Body of pancreas (tissue), 4 donors: ENCODE data around the gene HECTD2. TPM values are rescaled to one million over a fixed set of nuclear protein-coding genes. Genes with fewer than 3 reads are reported as not detected.
"Not testable (repeated sequence)": the region's sequence is repeated elsewhere in the genome, so short reads cannot be mapped to it uniquely, and the experiment has no call there.

ENCODE experiments used
- ATAC-seq: fragments of 150-250 bp; one replicate; pipeline ENCODE4 v1.9.1; 2016
- DNase-seq, 4 donors: peaks; one replicate each; pipeline ENCODE4 v3.0.0-alpha.2; 2019
- H3K27ac ChIP-seq, 4 donors: fragments of 200-600 bp; sonication (generic); 1 replicate in 3 of 4; 2 replicates in 1 of 4; pipeline versions ENCODE4 v1.5.1 to v1.6.1; 2016 to 2019; ENCODE audit warnings: mild to moderate bottlenecking in 1 of 4, mixed read lengths in 1 of 4, moderate library complexity in 1 of 4
- H3K27me3 ChIP-seq, 2 donors: fragments of 200-600 bp; sonication (generic); one replicate each; pipeline ENCODE4 v1.6.0; 2016; ENCODE audit warnings: mild to moderate bottlenecking in 1 of 2
- H3K36me3 ChIP-seq, 2 donors: fragments of 200-600 bp; sonication (generic); replicated peaks in 1 of 2; 2 replicates each; pipeline ENCODE4 v1.5.1; 2016; ENCODE audit warnings: low read depth in 2 of 2; ENCODE audit not compliant: insufficient read depth in 1 of 2
- H3K4me1 ChIP-seq: fragments of 200-600 bp; sonication (generic); one replicate; pipeline ENCODE4 v1.6.0; 2016
- H3K4me3 ChIP-seq, 2 donors: fragments of 200-600 bp; sonication (generic); 1 replicate in 1 of 2; 2 replicates in 1 of 2; pipeline ENCODE4 v1.5.1; 2016 to 2019
- H3K9me3 ChIP-seq, 3 donors: fragments of 200-600 bp; sonication (generic); 1 replicate in 2 of 3; 2 replicates in 1 of 3; pipeline ENCODE4 v1.5.1; 2016
- POLR2A ChIP-seq, 3 donors: fragments of 450-650 bp; IDR thresholded peaks; one replicate each; pipeline ENCODE4 v1.6.1; 2016; ENCODE audit warnings: antibody characterized with exemption in 3 of 3, mild to moderate bottlenecking in 2 of 3
- WGBS, 2 donors: methylation state at CpG; one replicate each; pipeline ENCODE4 v1.1.5; 2017; 5-methylcytosine and 5-hydroxymethylcytosine counted together
- intact Hi-C: fragments of 100-400 bp; cut with DNase I; formaldehyde crosslinking; loops from one replicate; pipeline ENCODE4 v1.15.1; 2023
- total RNA-seq, 2 donors: library from RNA; depleted of rRNA; stranded (reverse); fragments of >200 nt; gene quantifications; one replicate each; pipeline ENCODE4 v1.1.0, GENCODE V29; 2016
- TF ChIP-seq, protein P1 (sequence below), 7 experiments: fragments of 450-650 bp in 4 of 7; fragments of 200-600 bp in 3 of 7; sonication (generic) in 3 of 7; IDR thresholded peaks; one replicate each; pipeline ENCODE4 v1.5.1; 2016 to 2019; ENCODE audit warnings: antibody characterized with exemption in 7 of 7

HECTD2 gene, protein sequence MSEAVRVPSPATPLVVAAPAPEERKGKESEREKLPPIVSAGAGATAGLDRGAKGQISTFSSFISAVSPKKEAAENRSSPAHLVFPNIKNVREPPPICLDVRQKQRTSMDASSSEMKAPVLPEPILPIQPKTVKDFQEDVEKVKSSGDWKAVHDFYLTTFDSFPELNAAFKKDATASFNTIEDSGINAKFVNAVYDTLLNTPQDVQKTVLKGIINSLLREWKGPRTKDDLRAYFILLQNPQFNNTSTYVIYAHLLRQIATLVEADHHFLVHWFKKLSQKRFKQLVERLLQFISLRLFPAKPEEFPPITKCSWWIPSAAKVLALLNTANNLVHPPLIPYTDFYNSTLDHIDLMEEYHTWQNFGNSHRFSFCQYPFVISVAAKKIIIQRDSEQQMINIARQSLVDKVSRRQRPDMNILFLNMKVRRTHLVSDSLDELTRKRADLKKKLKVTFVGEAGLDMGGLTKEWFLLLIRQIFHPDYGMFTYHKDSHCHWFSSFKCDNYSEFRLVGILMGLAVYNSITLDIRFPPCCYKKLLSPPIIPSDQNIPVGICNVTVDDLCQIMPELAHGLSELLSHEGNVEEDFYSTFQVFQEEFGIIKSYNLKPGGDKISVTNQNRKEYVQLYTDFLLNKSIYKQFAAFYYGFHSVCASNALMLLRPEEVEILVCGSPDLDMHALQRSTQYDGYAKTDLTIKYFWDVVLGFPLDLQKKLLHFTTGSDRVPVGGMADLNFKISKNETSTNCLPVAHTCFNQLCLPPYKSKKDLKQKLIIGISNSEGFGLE
- 10 to 100 TPM; 10.2 to 13.0 TPM for total RNA-seq

DNA sequence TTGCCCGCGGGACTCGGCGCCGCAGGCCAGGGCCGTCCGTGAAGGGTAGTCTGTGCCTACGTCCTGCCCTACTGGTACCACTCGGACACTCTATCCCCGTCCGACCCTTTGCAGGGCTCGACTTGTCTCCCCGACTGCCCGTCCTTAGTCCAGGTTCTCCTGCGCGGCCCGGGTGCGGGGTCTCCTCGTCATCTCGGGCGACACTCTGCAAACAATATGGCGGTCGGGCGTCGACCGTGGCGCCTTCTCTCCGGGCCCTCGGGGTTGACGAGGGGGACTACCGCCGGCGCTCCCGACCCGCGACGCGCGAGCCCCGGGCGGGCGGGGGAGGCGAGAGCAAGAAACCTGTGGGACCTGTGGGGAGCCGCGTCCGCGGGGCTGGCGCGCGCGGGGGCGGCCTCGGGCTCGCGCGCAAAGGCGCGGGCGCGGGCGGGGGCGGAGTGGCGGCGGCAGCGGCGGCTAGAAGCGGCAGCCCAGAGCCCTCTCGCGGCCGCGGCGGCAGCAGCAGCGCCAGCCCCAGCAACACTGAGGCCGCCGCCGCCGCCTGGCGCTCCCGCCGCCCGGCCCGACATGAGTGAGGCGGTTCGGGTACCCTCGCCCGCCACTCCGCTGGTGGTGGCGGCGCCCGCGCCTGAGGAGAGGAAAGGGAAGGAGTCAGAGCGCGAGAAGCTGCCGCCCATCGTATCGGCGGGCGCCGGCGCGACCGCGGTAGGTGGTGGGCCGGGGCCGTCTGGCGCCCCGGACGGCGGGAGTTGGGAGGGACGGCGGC, at the start of gene HECTD2:
Gene HECTD2, plus strand, starts transcription at position 476 of the 769 bp plus-strand sequence. Its CDS starts 95 bp downstream, at position 571.
- peak; percentile 90 for ATAC-seq
- peak within 1 kb of the TSS; percentile 97 to 100 (median 98) for H3K27ac ChIP-seq

DNA sequence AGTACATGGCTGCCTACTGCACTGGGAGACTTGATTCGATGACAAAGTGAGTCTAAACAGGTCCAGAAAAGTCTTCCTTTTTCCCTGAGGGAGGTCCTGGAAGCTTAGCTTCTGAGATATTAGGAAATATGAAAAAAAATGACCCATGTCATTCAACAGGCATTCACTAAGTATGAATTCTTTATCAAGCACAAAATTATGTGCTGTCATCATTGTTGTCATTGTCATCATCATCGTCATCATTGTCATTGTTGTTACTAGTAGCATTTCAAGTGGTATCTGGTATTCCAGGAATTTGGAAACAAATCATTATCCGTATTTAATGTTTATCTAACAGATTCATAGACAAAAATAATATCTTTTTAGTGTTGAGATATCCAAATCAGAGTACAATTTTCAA, 49.7 kb upstream of the HECTD2 start:
- H3K36me3 ChIP-seq, result no peaks in the 10 kb centered on the region
- H3K4me1 ChIP-seq, result no peaks in the 10 kb centered on the region
- H3K4me3 ChIP-seq, result no peak overlapping the region
- TF ChIP-seq, protein P1, sequence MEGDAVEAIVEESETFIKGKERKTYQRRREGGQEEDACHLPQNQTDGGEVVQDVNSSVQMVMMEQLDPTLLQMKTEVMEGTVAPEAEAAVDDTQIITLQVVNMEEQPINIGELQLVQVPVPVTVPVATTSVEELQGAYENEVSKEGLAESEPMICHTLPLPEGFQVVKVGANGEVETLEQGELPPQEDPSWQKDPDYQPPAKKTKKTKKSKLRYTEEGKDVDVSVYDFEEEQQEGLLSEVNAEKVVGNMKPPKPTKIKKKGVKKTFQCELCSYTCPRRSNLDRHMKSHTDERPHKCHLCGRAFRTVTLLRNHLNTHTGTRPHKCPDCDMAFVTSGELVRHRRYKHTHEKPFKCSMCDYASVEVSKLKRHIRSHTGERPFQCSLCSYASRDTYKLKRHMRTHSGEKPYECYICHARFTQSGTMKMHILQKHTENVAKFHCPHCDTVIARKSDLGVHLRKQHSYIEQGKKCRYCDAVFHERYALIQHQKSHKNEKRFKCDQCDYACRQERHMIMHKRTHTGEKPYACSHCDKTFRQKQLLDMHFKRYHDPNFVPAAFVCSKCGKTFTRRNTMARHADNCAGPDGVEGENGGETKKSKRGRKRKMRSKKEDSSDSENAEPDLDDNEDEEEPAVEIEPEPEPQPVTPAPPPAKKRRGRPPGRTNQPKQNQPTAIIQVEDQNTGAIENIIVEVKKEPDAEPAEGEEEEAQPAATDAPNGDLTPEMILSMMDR (IDR thresholded peaks at IDR 0.05), result no peak
- no peak for TF ChIP-seq POLR2A (IDR thresholded peaks at IDR 0.05)
- H3K27me3 ChIP-seq, result no peaks in the 10 kb centered on the region
- ATAC-seq (no peak), DNase-seq (no peak)
- no peak overlapping the region for H3K27ac ChIP-seq
- no peaks in the 10 kb centered on the region for H3K9me3 ChIP-seq
- intact Hi-C loops, result no loop called here
- 55 to 72% methylated on average over 3 of the region's 3 CpGs for WGBS, 2 donors

More for the DNA sequence above, at the start of gene HECTD2:
- Histone ChIP-seq H3K4me3 (peak within 1 kb of the TSS; percentile 70 to 72), H3K4me1 (peaks cover 13% of the 10 kb centered on the region), H3K9me3 (no peaks in the 10 kb centered on the region), H3K27me3 (no peaks in the 10 kb centered on the region), H3K36me3 (no peaks in the 10 kb centered on the region)
- intact Hi-C loops, result no loop called here
- peak; percentile 81 to 86 (median 83) for DNase-seq
- TF ChIP-seq POLR2A (IDR thresholded peaks at IDR 0.05), result peak; percentile 59 to 77 (median 64)
- TF ChIP-seq, protein P1 (IDR thresholded peaks at IDR 0.05), result peak; percentile 5 to 78 (median 42)
- WGBS, 2 donors, result 0% methylated on average over 40 to 110 of the region's 111 CpGs

DNA sequence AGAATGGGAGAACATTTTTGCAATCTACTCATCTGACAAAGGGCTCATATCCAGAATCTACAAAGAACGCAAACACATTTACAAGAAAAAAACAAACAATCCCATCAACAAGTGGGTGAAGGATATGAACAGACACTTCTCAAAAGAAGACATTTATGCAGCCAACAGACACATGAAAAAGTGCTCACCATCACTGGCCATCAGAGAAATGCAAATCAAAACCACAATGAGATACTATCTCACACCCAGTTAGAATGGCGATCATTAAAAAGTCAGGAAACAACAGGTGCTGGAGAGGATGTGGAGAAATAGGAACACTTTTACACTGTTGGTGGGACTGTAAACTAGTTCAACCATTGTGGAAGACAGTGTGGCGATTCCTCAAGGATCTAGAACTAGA, 44.6 kb upstream of the HECTD2 start:
- DNase-seq, H3K27me3 ChIP-seq, H3K36me3 ChIP-seq, ATAC-seq, intact Hi-C loops, H3K4me3 ChIP-seq, H3K4me1 ChIP-seq, H3K27ac ChIP-seq, H3K9me3 ChIP-seq: not testable (repeated sequence)
- 97 to 98% methylated on average over 2 to 3 of the region's 3 CpGs for WGBS, 2 donors

DNA sequence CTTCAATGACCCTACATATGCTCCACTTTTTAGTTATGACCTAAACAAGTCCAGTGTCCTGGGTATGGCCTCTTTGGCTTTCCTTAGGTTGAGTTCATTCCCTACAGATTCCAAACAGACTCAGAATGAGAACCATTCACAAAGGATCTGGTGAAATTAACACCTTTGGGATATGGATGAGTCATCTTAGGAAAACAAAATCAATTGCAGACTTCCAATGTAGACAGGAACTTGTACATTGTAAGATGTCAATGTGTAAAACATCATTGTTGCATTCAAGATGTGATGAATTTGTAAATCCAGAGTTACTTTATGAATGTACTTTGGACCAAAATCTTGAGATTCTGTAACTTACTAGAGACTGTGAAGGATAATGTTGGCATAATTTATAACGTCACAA, 43.4 kb upstream of the HECTD2 start:
- Histone ChIP-seq H3K4me1 (no peaks in the 10 kb centered on the region), H3K4me3 (no peak overlapping the region), H3K27me3 (no peaks in the 10 kb centered on the region), H3K36me3 (no peaks in the 10 kb centered on the region), H3K27ac (no peak overlapping the region), H3K9me3 (no peaks in the 10 kb centered on the region)
- DNase-seq, result no peak
- ATAC-seq, result no peak
- TF ChIP-seq POLR2A (IDR thresholded peaks at IDR 0.05), result no peak
- TF ChIP-seq, protein P1 (IDR thresholded peaks at IDR 0.05), result no peak
- intact Hi-C loops, result no loop called here
- WGBS, 2 donors, result 53 to 71% methylated on average over 1 of the region's 1 CpG

DNA sequence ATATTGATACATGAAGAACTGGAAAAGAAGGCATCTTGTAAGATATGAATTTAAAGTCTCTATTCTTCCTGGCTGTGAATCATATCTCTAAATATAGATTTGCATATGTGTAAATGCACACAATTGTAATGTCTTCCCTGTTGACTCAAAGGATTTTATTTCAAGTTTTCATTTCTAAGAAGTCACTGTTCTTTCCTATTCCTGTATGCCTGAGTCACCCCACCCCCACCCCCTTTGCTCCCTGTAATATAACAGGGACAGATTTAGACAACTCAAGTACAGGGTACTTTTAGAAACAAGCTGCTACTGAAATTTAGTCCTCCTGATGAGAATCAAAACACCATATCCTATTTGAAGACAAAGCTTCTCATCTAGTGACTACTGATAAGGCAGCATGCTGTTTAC, 43.0 kb upstream of the HECTD2 start:
- Histone ChIP-seq H3K4me1 (no peaks in the 10 kb centered on the region), H3K27me3 (no peaks in the 10 kb centered on the region), H3K27ac (no peak overlapping the region), H3K9me3 (no peaks in the 10 kb centered on the region), H3K36me3 (no peaks in the 10 kb centered on the region), H3K4me3 (no peak overlapping the region)
- intact Hi-C loops, result no loop called here
- ATAC-seq (no peak), DNase-seq (no peak)
- TF ChIP-seq, protein P1 (IDR thresholded peaks at IDR 0.05), result no peak
- TF ChIP-seq POLR2A (IDR thresholded peaks at IDR 0.05), result no peak
